GM12892 (cell line): Measurements from ENCODE around the gene C1QB.

Source experiments
- POLR2A ChIP-seq: IDR thresholded peaks from 2 replicates; pipeline ENCODE4 v1.6.1; 2011; ENCODE audit warnings: low read depth, low read length, control low read depth
- POLR2AphosphoS5 ChIP-seq: IDR thresholded peaks from 2 replicates; pipeline ENCODE4 v1.6.1; 2011; ENCODE audit warnings: low read depth, low read length, control low read depth

DNA sequence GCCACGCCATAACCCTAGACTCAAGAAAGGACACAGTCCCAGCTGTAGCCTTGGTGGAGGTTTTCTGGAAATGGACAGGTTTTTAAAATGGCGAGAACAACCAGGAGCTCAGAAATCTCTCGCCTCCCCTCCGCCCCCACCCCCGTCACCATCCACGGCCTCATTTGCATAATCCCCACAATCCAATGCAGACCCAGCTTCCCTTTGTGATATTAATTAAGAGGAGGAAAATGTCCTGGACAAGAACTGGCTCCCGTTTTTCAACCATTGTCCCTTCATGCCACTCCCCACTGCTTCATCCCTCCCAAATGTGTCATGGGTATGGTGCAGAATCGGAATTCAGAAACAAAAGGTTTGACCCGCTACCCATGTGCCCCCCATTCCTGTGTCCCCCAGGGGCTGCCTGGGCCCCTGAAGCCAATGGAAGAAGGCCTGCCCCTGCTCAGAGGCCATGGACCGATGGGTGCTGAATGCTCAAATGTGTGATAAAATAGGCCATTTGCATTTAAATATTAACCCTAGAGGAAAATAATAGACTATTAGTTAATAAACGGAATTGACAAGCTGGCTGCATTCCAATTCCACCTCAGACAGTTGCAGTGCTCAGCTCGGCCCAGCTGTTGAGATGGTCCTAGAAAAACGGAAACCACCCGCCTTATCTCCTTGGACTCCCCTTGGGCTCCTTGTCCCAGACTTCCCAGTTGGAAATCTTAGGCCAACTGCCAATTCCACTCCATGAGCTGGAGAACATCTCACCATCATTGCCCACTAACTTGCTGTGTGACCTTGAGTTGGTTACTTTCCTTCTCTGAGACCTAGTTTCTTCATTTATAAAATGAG lies 46.9 kb downstream of the C1QB start:
- no peak for TF ChIP-seq POLR2AphosphoS5
- no peak for TF ChIP-seq POLR2A
